Neuronal stem cell (in vitro differentiated cells): ENCODE results near the gene CNKSR2.

Source experiments
- DNase-seq: peaks from one replicate; pipeline ENCODE4 v3.0.0-alpha.2; 2013; ENCODE audit warnings: low spot score
- H2AFZ ChIP-seq: one replicate; pipeline ENCODE4 v1.6.1; 2013; ENCODE audit warnings: mild to moderate bottlenecking, low read length, inconsistent platforms
- H2AK5ac ChIP-seq: 2 replicates; pipeline ENCODE4 v1.6.1; 2013; ENCODE audit warnings: low read depth, mild to moderate bottlenecking, inconsistent platforms, low read length, moderate library complexity, mixed read lengths
- H2BK120ac ChIP-seq: 2 replicates; pipeline ENCODE4 v1.6.1; 2013; ENCODE audit warnings: low read depth, mild to moderate bottlenecking, inconsistent platforms, low read length, moderate library complexity, mixed read lengths
- H2BK12ac ChIP-seq: one replicate; pipeline ENCODE4 v1.6.1; 2013; ENCODE audit warnings: low read length, inconsistent platforms
- H2BK15ac ChIP-seq: 2 replicates; pipeline ENCODE4 v1.6.1; 2013; ENCODE audit warnings: mild to moderate bottlenecking, low read length, inconsistent platforms, mixed read lengths
- H2BK5ac ChIP-seq: one replicate; pipeline ENCODE4 v1.6.1; 2013; ENCODE audit warnings: inconsistent platforms, mild to moderate bottlenecking, low read length, moderate library complexity
- H3K14ac ChIP-seq: one replicate; pipeline ENCODE4 v1.6.1; 2013; ENCODE audit warnings: low read length, inconsistent platforms
- H3K18ac ChIP-seq: 2 replicates; pipeline ENCODE4 v1.6.1; 2013; ENCODE audit warnings: low read length, inconsistent platforms
- H3K23ac ChIP-seq: 2 replicates; pipeline ENCODE4 v1.6.1; 2013; ENCODE audit warnings: low read depth, mild to moderate bottlenecking, mixed read lengths, low read length, inconsistent platforms; ENCODE audit not compliant: poor library complexity
- H3K27ac ChIP-seq: replicated peaks from 3 replicates; pipeline ENCODE4 v1.5.1; 2013; ENCODE audit warnings: low read length, inconsistent platforms
- H3K27me3 ChIP-seq, 3 experiments: 2 replicates each; pipeline ENCODE4 v1.6.1; 2013; ENCODE audit warnings: low read length in 3 of 3, mild to moderate bottlenecking in 2 of 3, inconsistent platforms in 1 of 3, low read depth in 1 of 3, mixed read lengths in 1 of 3, moderate library complexity in 1 of 3; ENCODE audit not compliant: control insufficient read depth in 3 of 3, insufficient read depth in 3 of 3
- H3K36me3 ChIP-seq, 2 donors: replicated peaks in 1 of 2; 2 replicates each; pipeline ENCODE4 v1.6.1; 2013; ENCODE audit warnings: low read length in 2 of 2; ENCODE audit not compliant: control insufficient read depth in 2 of 2, insufficient read depth in 2 of 2
- H3K4ac ChIP-seq: 2 replicates; pipeline ENCODE4 v1.6.1; 2013; ENCODE audit warnings: inconsistent platforms, mild to moderate bottlenecking, low read length, moderate library complexity
- H3K4me1 ChIP-seq, 2 donors: 1 replicate in 1 of 2; 2 replicates in 1 of 2; pipeline ENCODE4 v1.6.1; 2013; ENCODE audit warnings: low read length in 2 of 2, low read depth in 1 of 2; ENCODE audit not compliant: control insufficient read depth in 2 of 2, insufficient read depth in 1 of 2
- H3K4me2 ChIP-seq: one replicate; pipeline ENCODE4 v1.6.1; 2013; ENCODE audit warnings: mild to moderate bottlenecking, low read length, inconsistent platforms; ENCODE audit not compliant: insufficient read depth, poor library complexity, severe bottlenecking
- H3K4me3 ChIP-seq, 2 donors: 2 replicates each; pipeline ENCODE4 v1.5.1; 2013; ENCODE audit warnings: low read length in 2 of 2, mild to moderate bottlenecking in 2 of 2, inconsistent platforms in 1 of 2, moderate library complexity in 1 of 2
- H3K79me1 ChIP-seq: one replicate; pipeline ENCODE4 v1.6.1; 2013; ENCODE audit warnings: low read depth, mild to moderate bottlenecking, inconsistent platforms, low read length, moderate library complexity
- H3K9ac ChIP-seq: one replicate; pipeline ENCODE4 v1.6.1; 2013; ENCODE audit warnings: mild to moderate bottlenecking, low read depth, low read length, inconsistent platforms; ENCODE audit not compliant: poor library complexity
- H3K9me3 ChIP-seq, 2 donors: replicated peaks in 1 of 2; 2 replicates each; pipeline versions ENCODE3 to v1.6.1; 2013; ENCODE audit warnings: low read length in 2 of 2, mild to moderate bottlenecking in 2 of 2, inconsistent platforms in 1 of 2, low read depth in 1 of 2, mixed read lengths in 1 of 2, moderate library complexity in 1 of 2; ENCODE audit not compliant: control insufficient read depth in 2 of 2, insufficient read depth in 1 of 2
- H4K8ac ChIP-seq: one replicate; pipeline ENCODE4 v1.6.1; 2013; ENCODE audit warnings: low read depth, mild to moderate bottlenecking, inconsistent platforms, low read length, moderate library complexity
- H4K91ac ChIP-seq: one replicate; pipeline ENCODE4 v1.6.1; 2013; ENCODE audit warnings: low read length, low read depth, mild to moderate bottlenecking, inconsistent platforms; ENCODE audit not compliant: poor library complexity
- WGBS, 2 donors: extraction: QIAGEN DNeasy Blood & Tissue Kit; methylation state at CpG; one replicate each; pipeline ENCODE4 v1.1.7; 2013; ENCODE audit warnings: missing lambda C conversion rate in 2 of 2, mixed read lengths in 1 of 2; ENCODE audit not compliant: insufficient read length in 2 of 2, insufficient replicate concordance in 1 of 2; ENCODE audit errors: extremely low coverage in 2 of 2; 5-methylcytosine and 5-hydroxymethylcytosine counted together

Gene CNKSR2

GRCh38 chrX:21376636-21377035 is 2.4 kb downstream of the CNKSR2 start:
- no CpG with 5 or more reads among the region's 2 CpGs for WGBS, 2 donors
- H3K27me3 ChIP-seq = no peaks in the 10 kb centered on the region
- H2BK12ac ChIP-seq = no peak overlapping the region
- no peak overlapping the region for H3K18ac ChIP-seq
- H2AFZ ChIP-seq = no peak overlapping the region
- no peaks in the 10 kb centered on the region for H3K79me1 ChIP-seq
- DNase-seq = no peak
- H3K9me3 ChIP-seq = no peaks in the 10 kb centered on the region
- no peak overlapping the region for H4K91ac ChIP-seq
- H2AK5ac ChIP-seq = no peak overlapping the region
- no peak overlapping the region for H3K14ac ChIP-seq
- H2BK15ac ChIP-seq = no peak overlapping the region
- H3K4ac ChIP-seq = no peak overlapping the region
- H3K9ac ChIP-seq = no peak overlapping the region
- no peak overlapping the region for H2BK5ac ChIP-seq
- no peak overlapping the region for H3K27ac ChIP-seq
- no peak overlapping the region for H3K23ac ChIP-seq
- peaks cover 0 to 4% of the 10 kb centered on the region in 2 donors for H3K4me1 ChIP-seq
- peak overlapping the region in 1 of 2 donors; percentile 69 for H3K4me3 ChIP-seq
- no peak overlapping the region for H2BK120ac ChIP-seq
- H4K8ac ChIP-seq = no peak overlapping the region
- no peaks in the 10 kb centered on the region for H3K36me3 ChIP-seq
- H3K4me2 ChIP-seq = peak overlapping the region; percentile 19

DNA sequence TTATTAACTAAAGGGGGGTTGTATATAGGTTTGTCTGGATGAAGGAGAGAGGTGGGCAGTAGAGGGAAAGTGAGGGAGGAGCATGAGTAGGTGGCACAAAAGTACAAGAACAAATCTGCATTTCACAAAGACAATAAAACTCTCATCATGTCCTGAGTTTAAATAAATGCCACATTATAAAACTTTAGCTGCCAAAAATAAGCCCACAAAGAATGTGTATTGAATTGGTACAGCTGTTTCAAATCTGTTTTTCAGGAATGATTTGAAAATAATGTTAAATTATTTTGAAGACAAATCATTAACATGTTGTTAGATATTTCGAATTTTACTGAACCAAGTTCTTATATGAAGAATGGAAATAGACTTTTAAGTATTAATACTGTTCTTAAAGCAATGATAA is 5.8 kb downstream of the CNKSR2 start:
- no peak overlapping the region for H2BK15ac ChIP-seq
- H3K79me1 ChIP-seq = no peaks in the 10 kb centered on the region
- no peaks in the 10 kb centered on the region for H3K27me3 ChIP-seq
- H3K14ac ChIP-seq = no peak overlapping the region
- no peak for DNase-seq
- H2AFZ ChIP-seq = no peak overlapping the region
- H4K8ac ChIP-seq = no peak overlapping the region
- no peak overlapping the region for H3K9ac ChIP-seq
- H3K23ac ChIP-seq = no peak overlapping the region
- H2BK12ac ChIP-seq = no peak overlapping the region
- no peaks in the 10 kb centered on the region for H3K36me3 ChIP-seq
- H2BK5ac ChIP-seq = no peak overlapping the region
- H3K18ac ChIP-seq = no peak overlapping the region
- no peak overlapping the region for H3K27ac ChIP-seq
- no peaks in the 10 kb centered on the region for H3K9me3 ChIP-seq
- no peak overlapping the region for H4K91ac ChIP-seq
- no peak overlapping the region for H2AK5ac ChIP-seq
- H3K4me1 ChIP-seq = peaks cover 0 to 4% of the 10 kb centered on the region in 2 donors
- no CpG with 5 or more reads among the region's 1 CpG for WGBS, 2 donors
- H3K4me2 ChIP-seq = no peak overlapping the region
- no peak overlapping the region for H2BK120ac ChIP-seq
- no peak overlapping the region for H3K4ac ChIP-seq
- no peak overlapping the region for H3K4me3 ChIP-seq

DNA sequence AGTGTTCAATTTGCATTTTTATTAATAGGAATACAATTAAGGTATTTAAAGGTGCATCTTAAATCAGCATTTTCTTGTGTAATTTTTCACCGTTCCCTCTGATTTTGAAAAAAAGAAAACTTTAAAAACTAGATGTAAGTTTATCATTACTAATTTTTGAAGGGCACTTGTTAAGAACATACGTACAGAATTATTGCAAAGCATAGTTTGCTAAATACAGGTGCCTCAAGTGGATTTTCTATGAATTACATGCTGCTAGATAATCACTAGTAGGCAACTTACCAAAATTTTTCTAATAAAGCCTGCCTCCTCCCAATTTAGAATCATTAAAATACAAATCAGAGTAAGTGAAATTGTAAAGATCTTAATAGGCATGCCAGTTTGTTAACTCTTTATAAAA is 8.5 kb downstream of the CNKSR2 start:
- H2BK5ac ChIP-seq = no peak overlapping the region
- no CpG with 5 or more reads among the region's 2 CpGs for WGBS, 2 donors
- no peaks in the 10 kb centered on the region for H3K9me3 ChIP-seq
- H3K23ac ChIP-seq = no peak overlapping the region
- no peak overlapping the region for H2BK12ac ChIP-seq
- DNase-seq = no peak
- no peak overlapping the region for H2AK5ac ChIP-seq
- no peak overlapping the region for H3K27ac ChIP-seq
- no peak overlapping the region for H3K4ac ChIP-seq
- no peak overlapping the region for H2AFZ ChIP-seq
- no peaks in the 10 kb centered on the region for H3K4me1 ChIP-seq
- no peak overlapping the region for H4K8ac ChIP-seq
- no peak overlapping the region for H2BK120ac ChIP-seq
- no peak overlapping the region for H3K9ac ChIP-seq
- no peak overlapping the region for H3K18ac ChIP-seq
- no peak overlapping the region for H3K14ac ChIP-seq
- no peak overlapping the region for H3K4me2 ChIP-seq
- no peak overlapping the region for H4K91ac ChIP-seq
- no peak overlapping the region for H2BK15ac ChIP-seq
- H3K36me3 ChIP-seq = no peaks in the 10 kb centered on the region
- no peaks in the 10 kb centered on the region for H3K79me1 ChIP-seq
- no peak overlapping the region for H3K4me3 ChIP-seq
- H3K27me3 ChIP-seq = no peaks in the 10 kb centered on the region

- H4K91ac ChIP-seq = no peak overlapping the region
These were observed 9.3 kb downstream of the CNKSR2 start for GRCh38 chrX:21383546-21383945.

More at GRCh38 chrX:21383546-21383945, 9.3 kb downstream of the CNKSR2 start:
- no peak overlapping the region for H3K27ac ChIP-seq
- H3K4ac ChIP-seq = no peak overlapping the region
- H2BK12ac ChIP-seq = no peak overlapping the region
- H3K9ac ChIP-seq = no peak overlapping the region
- no peak overlapping the region for H2BK5ac ChIP-seq
- no peaks in the 10 kb centered on the region for H3K4me1 ChIP-seq
- no peak overlapping the region for H2BK120ac ChIP-seq
- DNase-seq = no peak
- H3K9me3 ChIP-seq = no peaks in the 10 kb centered on the region
- H3K4me2 ChIP-seq = no peak overlapping the region
- H3K27me3 ChIP-seq = no peaks in the 10 kb centered on the region
- no CpG with 5 or more reads among the region's 2 CpGs for WGBS, 2 donors
- H2AK5ac ChIP-seq = no peak overlapping the region
- H2AFZ ChIP-seq = no peak overlapping the region
- no peak overlapping the region for H3K23ac ChIP-seq
- H3K36me3 ChIP-seq = no peaks in the 10 kb centered on the region
- no peak overlapping the region for H3K18ac ChIP-seq
- no peak overlapping the region for H3K14ac ChIP-seq
- H4K8ac ChIP-seq = no peak overlapping the region
- H3K79me1 ChIP-seq = no peaks in the 10 kb centered on the region
- H2BK15ac ChIP-seq = no peak overlapping the region
- H3K4me3 ChIP-seq = no peak overlapping the region
